GM19452 (cell line): ENCODE results near the gene NANOG.
"Not testable (repeated sequence)": the region's sequence is repeated elsewhere in the genome, so short reads cannot be mapped to it uniquely, and the experiment has no call there.

ENCODE experiments used
- ATAC-seq: cut with Tn5 transposase; IDR thresholded peaks from one replicate; pipeline ENCODE4 v1.9.1; 2021; ENCODE audit not compliant: unreplicated experiment

Gene NANOG

GRCh38 chr12:7788884-7789528 lies at the start of gene NANOG:
Gene NANOG (plus strand): TSS chr12:7789402. CDS start chr12:7789615, 213 bp downstream.
- ATAC-seq = not testable (repeated sequence)

GRCh38 chr12:7747246-7747645 lies 42.0 kb upstream of the NANOG start, which contains the start of gene CLEC4C:
Gene CLEC4C (minus strand): TSS chr12:7747375. CDS start chr12:7747348, 27 bp downstream.
- ATAC-seq = no peak

GRCh38 chr12:7748852-7749251 lies 40.4 kb upstream of the NANOG start:
- ATAC-seq = no peak

- ATAC-seq = no peak
Measured at GRCh38 chr12:7749442-7749841, 39.8 kb upstream of the NANOG start.

- no peak for ATAC-seq
Measured at GRCh38 chr12:7750350-7750749, 38.9 kb upstream of the NANOG start.

- ATAC-seq = no peak
Measured at GRCh38 chr12:7751394-7751793, 37.8 kb upstream of the NANOG start.

GRCh38 chr12:7751941-7752922 lies 37.0 kb upstream of the NANOG start:
- ATAC-seq = not testable (repeated sequence)

GRCh38 chr12:7755668-7756067 lies 33.5 kb upstream of the NANOG start:
- not testable (repeated sequence) for ATAC-seq

GRCh38 chr12:7756993-7757392 lies 32.2 kb upstream of the NANOG start:
- ATAC-seq = no peak

GRCh38 chr12:7758766-7759140 lies 30.4 kb upstream of the NANOG start:
- ATAC-seq = no peak

- ATAC-seq = no peak
Measured at GRCh38 chr12:7769999-7770398, 19.2 kb upstream of the NANOG start.

- ATAC-seq = no peak
Measured at GRCh38 chr12:7781274-7781673, 7.9 kb upstream of the NANOG start.

- no peak for ATAC-seq
Measured at GRCh38 chr12:7782055-7782454, 7.1 kb upstream of the NANOG start.

- not testable (repeated sequence) for ATAC-seq
Measured at GRCh38 chr12:7783433-7783832, 5.8 kb upstream of the NANOG start.

- ATAC-seq = no peak
Measured at GRCh38 chr12:7784701-7785100, 4.5 kb upstream of the NANOG start.

- ATAC-seq = no peak
Measured at GRCh38 chr12:7787574-7788293, 1.5 kb upstream of the NANOG start.

GRCh38 chr12:7788294-7788660 lies 925 bp upstream of the NANOG start:
- ATAC-seq = no peak

- no peak for ATAC-seq
Measured at GRCh38 chr12:7793211-7793610, 4.0 kb downstream of the NANOG start.

- ATAC-seq = not testable (repeated sequence)
Measured at GRCh38 chr12:7797269-7797668, 8.1 kb downstream of the NANOG start.

GRCh38 chr12:7797698-7798398 lies 8.6 kb downstream of the NANOG start:
- ATAC-seq = no peak
